ENCODE data around the gene VAV2. TPM values are rescaled to one million over a fixed set of nuclear protein-coding genes. Genes with fewer than 3 reads are reported as not detected.

Gene VAV2
- total RNA-seq, 4 donors from 2014 or later, result 10.3 to 20.1 (median 13.1) TPM

DNA sequence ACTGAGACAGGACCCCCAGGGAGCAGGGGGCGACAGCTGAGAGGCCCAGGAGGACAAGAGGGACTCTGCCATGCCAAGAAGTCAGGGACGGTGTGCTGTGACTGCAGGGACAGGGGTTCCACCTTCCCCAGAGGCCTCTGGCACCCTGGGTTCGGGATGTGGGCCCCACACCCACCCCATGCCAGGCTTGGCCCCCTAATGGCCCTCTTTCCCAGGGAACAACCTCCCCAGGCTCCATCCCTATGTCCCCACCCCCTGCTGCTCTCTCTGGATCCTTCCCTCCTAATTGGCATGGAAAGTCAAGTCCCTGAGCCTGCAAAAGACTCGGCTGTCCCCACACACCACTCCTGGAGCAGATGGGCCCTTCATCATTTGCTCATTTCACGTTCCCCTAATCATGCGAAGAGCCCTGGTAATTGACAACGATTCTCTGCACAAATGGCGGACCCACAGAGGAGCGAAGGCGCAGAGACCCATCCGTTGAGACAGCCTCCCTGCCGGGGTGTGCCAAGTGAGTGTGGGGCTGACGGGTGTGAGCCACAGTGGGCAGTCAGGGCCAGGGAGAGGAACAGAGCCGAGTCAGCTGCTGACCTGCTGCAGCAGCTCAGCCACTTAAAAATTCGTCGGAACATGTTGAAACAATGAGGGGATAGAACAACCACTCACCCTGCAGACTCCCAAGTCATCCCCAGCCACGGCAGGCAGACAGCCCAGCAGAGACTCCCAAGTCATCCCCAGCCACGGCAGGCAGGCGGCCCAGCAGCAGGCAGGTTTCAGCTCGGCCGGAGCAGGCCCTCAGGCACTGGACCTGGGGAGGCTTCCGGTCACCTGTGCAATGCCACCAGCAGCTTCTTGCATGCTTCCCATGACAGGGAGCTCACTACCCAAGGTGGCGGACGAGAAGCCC is 109.0 kb downstream of the VAV2 start:
- Histone ChIP-seq H3K27me3 (no peaks in the 10 kb centered on the region), H3K4me1 (peaks cover 0 to 42% (median 0%) of the 10 kb centered on the region in 4 donors), H3K4me3 (no peak overlapping the region), H3K9me3 (no peaks in the 10 kb centered on the region), H3K27ac (no peak overlapping the region), H3K36me3 (no peaks in the 10 kb centered on the region)
- WGBS, 2 donors, result 77 to 78% methylated on average over 23 to 24 of the region's 24 CpGs
- TF ChIP-seq EP300 (IDR thresholded peaks at IDR 0.05) (no peak), POLR2A (IDR thresholded peaks at IDR 0.05) (no peak)
- TF ChIP-seq, protein P1, sequence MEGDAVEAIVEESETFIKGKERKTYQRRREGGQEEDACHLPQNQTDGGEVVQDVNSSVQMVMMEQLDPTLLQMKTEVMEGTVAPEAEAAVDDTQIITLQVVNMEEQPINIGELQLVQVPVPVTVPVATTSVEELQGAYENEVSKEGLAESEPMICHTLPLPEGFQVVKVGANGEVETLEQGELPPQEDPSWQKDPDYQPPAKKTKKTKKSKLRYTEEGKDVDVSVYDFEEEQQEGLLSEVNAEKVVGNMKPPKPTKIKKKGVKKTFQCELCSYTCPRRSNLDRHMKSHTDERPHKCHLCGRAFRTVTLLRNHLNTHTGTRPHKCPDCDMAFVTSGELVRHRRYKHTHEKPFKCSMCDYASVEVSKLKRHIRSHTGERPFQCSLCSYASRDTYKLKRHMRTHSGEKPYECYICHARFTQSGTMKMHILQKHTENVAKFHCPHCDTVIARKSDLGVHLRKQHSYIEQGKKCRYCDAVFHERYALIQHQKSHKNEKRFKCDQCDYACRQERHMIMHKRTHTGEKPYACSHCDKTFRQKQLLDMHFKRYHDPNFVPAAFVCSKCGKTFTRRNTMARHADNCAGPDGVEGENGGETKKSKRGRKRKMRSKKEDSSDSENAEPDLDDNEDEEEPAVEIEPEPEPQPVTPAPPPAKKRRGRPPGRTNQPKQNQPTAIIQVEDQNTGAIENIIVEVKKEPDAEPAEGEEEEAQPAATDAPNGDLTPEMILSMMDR (IDR thresholded peaks at IDR 0.05), result no peak
- DNase-seq (ENCODE audit: low spot score in 2 of 2), result no peak

DNA sequence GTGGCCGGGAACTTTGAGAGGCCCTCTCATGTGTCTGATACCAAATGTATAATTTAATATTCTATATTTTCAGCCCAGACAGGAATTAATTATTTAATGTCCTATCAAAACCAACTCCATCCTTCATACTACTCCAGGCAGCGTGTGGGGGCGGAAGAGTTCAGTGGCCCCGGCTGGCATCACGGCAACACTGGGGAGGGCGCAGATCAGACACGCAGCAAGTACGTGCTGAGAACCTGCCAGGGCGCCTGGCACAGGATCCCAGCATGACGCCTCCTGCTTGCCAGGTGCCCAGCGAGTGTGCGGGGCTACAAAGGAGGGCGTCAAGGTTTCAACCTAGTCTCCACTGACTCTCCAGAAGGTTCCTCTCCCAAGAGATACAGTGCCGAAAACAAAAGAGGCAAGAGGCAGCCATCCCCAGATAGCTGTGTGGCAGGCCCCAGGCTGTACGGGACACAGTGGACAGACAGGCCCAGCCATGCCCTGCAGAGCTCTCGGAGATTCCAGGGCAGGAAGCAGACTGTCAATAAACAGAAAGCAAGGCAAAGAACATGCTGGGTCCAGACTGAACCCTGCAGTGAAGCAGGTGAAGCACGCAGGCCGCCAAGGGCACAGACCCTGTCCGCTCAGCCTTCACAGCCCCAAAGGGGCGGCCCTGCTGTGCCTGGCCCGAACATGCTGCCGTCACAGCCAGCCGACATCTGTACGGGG is 110.3 kb downstream of the VAV2 start:
- no peak overlapping the region for H3K4me3 ChIP-seq

DNA sequence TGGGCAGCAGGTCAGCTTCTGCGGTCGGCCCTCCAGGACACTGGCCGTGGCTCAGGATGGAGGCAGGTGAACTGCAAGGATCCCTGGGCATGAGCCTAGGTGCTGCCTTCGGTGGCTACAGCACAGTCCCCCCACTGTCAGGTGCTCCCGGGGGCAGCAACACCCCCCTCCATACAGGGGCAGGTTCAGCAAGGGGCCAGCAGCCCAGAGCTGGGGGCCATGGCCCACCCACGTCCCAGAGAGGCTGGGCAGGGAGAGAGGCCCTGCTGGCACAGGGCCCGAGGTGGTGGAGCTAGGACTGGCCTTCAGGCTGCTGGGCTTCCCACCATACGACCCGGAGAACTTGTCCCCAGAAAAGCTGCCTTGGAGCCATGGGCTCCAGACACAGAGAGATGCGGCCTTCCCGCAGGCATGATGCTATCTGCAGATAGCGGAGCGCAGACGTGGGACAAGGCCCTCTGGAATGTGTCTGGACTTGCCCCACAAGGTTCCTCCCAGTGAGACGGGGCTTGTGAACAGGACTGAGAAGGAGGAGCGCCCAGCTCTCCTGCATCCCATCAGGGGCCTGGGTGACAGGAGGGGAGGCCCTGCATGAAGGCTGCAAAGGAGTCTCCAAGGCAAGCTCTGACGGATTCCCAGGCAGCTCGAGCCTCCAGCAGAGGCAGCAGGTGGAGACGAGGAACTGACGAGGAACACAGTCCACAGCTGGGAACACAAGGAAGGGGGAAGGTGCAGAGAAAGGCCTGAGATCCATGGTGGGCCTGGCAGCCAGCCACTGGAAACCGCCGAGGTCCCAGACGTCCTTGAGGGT is 111.1 kb downstream of the VAV2 start:
- WGBS, 2 donors, result 79 to 80% methylated on average over 20 to 21 of the region's 23 CpGs
- no peak for DNase-seq (ENCODE audit: low spot score in 2 of 2)
- TF ChIP-seq, protein P1 (IDR thresholded peaks at IDR 0.05), result no peak
- TF ChIP-seq EP300 (IDR thresholded peaks at IDR 0.05) (no peak), POLR2A (IDR thresholded peaks at IDR 0.05) (no peak)
- Histone ChIP-seq H3K36me3 (no peaks in the 10 kb centered on the region), H3K4me1 (peaks cover 0 to 34% (median 0%) of the 10 kb centered on the region in 4 donors), H3K27ac (no peak overlapping the region), H3K27me3 (no peaks in the 10 kb centered on the region), H3K4me3 (no peak overlapping the region), H3K9me3 (no peaks in the 10 kb centered on the region)

More for the DNA sequence above, 110.3 kb downstream of the VAV2 start:
- Histone ChIP-seq H3K27ac (no peak overlapping the region), H3K9me3 (no peaks in the 10 kb centered on the region), H3K36me3 (no peaks in the 10 kb centered on the region), H3K4me1 (peaks cover 0 to 29% (median 0%) of the 10 kb centered on the region in 4 donors), H3K27me3 (no peaks in the 10 kb centered on the region)
- TF ChIP-seq, protein P1 (IDR thresholded peaks at IDR 0.05), result no peak
- TF ChIP-seq POLR2A (IDR thresholded peaks at IDR 0.05) (no peak), EP300 (IDR thresholded peaks at IDR 0.05) (no peak)
- no peak for DNase-seq (ENCODE audit: low spot score in 2 of 2)
- 76 to 79% methylated on average over 22 to 24 of the region's 24 CpGs for WGBS, 2 donors

DNA sequence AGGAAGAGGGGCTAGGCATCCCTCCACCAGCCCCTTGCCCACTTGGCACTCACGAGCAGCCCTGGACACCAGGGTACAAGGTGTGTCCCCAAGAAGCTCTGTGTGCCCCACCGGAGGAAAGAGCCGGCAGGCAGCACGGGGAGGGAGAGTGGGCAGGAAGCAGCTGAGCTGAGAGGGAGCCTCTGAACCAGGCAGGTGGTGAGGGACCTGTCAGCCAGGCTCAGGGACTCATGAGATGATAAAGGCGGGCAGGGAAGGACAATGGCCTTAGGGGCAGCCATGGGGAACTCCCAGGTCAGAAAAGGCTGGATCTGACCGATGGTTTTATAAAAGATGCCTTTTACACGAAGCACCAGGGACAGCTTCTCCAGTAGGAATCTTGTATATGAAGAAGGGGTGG is 112.0 kb downstream of the VAV2 start:
- Histone ChIP-seq H3K9me3 (no peaks in the 10 kb centered on the region), H3K27me3 (no peaks in the 10 kb centered on the region), H3K27ac (no peak overlapping the region), H3K4me3 (no peak overlapping the region), H3K36me3 (no peaks in the 10 kb centered on the region), H3K4me1 (peaks cover 0 to 42% (median 0%) of the 10 kb centered on the region in 4 donors)
- 76 to 80% methylated on average over 7 of the region's 7 CpGs for WGBS, 2 donors
- DNase-seq (ENCODE audit: low spot score in 2 of 2), result no peak
- TF ChIP-seq POLR2A (IDR thresholded peaks at IDR 0.05), result no peak
- TF ChIP-seq EP300 (IDR thresholded peaks at IDR 0.05), result no peak
- TF ChIP-seq, protein P1 (IDR thresholded peaks at IDR 0.05), result no peak

Measured in tibial nerve (tissue), 4 donors.